HG02642 (cell line): ENCODE results near the gene ONECUT1.

Source experiments
- ATAC-seq: cut with Tn5 transposase; IDR thresholded peaks from one replicate; pipeline ENCODE4 v1.9.1; 2021; ENCODE audit warnings: mild to moderate bottlenecking; ENCODE audit not compliant: unreplicated experiment, poor library complexity

ONECUT1 gene

GRCh38 chr15:52734329-52734728, 55.8 kb downstream of the ONECUT1 start:
- no peak for ATAC-seq

- ATAC-seq = no peak
These were observed 56.4 kb downstream of the ONECUT1 start for GRCh38 chr15:52733696-52734255.

- ATAC-seq = no peak
These were observed 57.0 kb downstream of the ONECUT1 start for GRCh38 chr15:52733088-52733487.

- ATAC-seq = no peak
These were observed 57.6 kb downstream of the ONECUT1 start for GRCh38 chr15:52732551-52732950.

- ATAC-seq = no peak
These were observed 58.2 kb downstream of the ONECUT1 start for GRCh38 chr15:52731732-52732470.

GRCh38 chr15:52731004-52731403, 59.1 kb downstream of the ONECUT1 start:
- no peak for ATAC-seq

GRCh38 chr15:52730594-52730993, 59.5 kb downstream of the ONECUT1 start:
- no peak for ATAC-seq

GRCh38 chr15:52730173-52730572, 60.0 kb downstream of the ONECUT1 start:
- ATAC-seq = peak; percentile 72

- ATAC-seq = no peak
These were observed 61.2 kb downstream of the ONECUT1 start for GRCh38 chr15:52728899-52729298.

- no peak for ATAC-seq
These were observed 62.3 kb downstream of the ONECUT1 start for GRCh38 chr15:52727815-52728214.

GRCh38 chr15:52726195-52726594, 63.9 kb downstream of the ONECUT1 start:
- no peak for ATAC-seq

- no peak for ATAC-seq
These were observed 71.6 kb downstream of the ONECUT1 start for GRCh38 chr15:52718551-52718950.

- no peak for ATAC-seq
These were observed 72.2 kb downstream of the ONECUT1 start for GRCh38 chr15:52717924-52718323.

- no peak for ATAC-seq
These were observed 72.7 kb downstream of the ONECUT1 start for GRCh38 chr15:52717481-52717880.

GRCh38 chr15:52716536-52716935, 73.6 kb downstream of the ONECUT1 start:
- no peak for ATAC-seq

GRCh38 chr15:52715411-52715810, 74.7 kb downstream of the ONECUT1 start:
- ATAC-seq = no peak

- ATAC-seq = no peak
These were observed 75.2 kb downstream of the ONECUT1 start for GRCh38 chr15:52714968-52715367.

GRCh38 chr15:52710708-52711389, 79.3 kb downstream of the ONECUT1 start:
- no peak for ATAC-seq

- peak; percentile 48 for ATAC-seq
These were observed 80.0 kb downstream of the ONECUT1 start for GRCh38 chr15:52710050-52710707.

- ATAC-seq = peak; percentile 92
These were observed 80.8 kb downstream of the ONECUT1 start for GRCh38 chr15:52709187-52709981.
